Naive B cell (primary cell): ENCODE measurements around the gene CCDC43. TPM values are rescaled to one million over a fixed set of nuclear protein-coding genes. Genes with fewer than 3 reads are reported as not detected.
A peak's percentile ranks its signal among the peaks of the same experiment; 100 is the strongest.
"Not testable (repeated sequence)": the region's sequence is repeated elsewhere in the genome, so short reads cannot be mapped to it uniquely, and the experiment has no call there.

Experiments used
- ATAC-seq, 2 donors: fragments of 150-1000 bp; cut with Tn5 transposase; 2 replicates each; pipeline ENCODE4 v1.10.0; 2021; ENCODE audit warnings: low read depth in 2 of 2, mild to moderate bottlenecking in 2 of 2, moderate library complexity in 2 of 2
- DNase-seq: peaks from one replicate; pipeline ENCODE4 v3.0.0; 2022
- H3K27ac Mint-ChIP-seq, 6 donors: one replicate each; pipeline ENCODE4 v1.8.0; 2020 to 2022; ENCODE audit warnings: mild to moderate bottlenecking in 6 of 6, mixed read lengths in 6 of 6, moderate library complexity in 5 of 6, inconsistent platforms in 2 of 6
- H3K27me3 Mint-ChIP-seq, 3 donors: one replicate each; pipeline ENCODE4 v1.8.0; 2021 to 2022; ENCODE audit warnings: mixed read lengths in 3 of 3, mild to moderate bottlenecking in 1 of 3
- H3K36me3 Mint-ChIP-seq, 2 donors: one replicate each; pipeline ENCODE4 v1.8.0; 2020 to 2022; ENCODE audit warnings: mixed read lengths in 2 of 2, inconsistent platforms in 1 of 2, mild to moderate bottlenecking in 1 of 2
- H3K4me1 Mint-ChIP-seq, 3 donors: one replicate each; pipeline ENCODE4 v1.8.0; 2020 to 2022; ENCODE audit warnings: mixed read lengths in 3 of 3, inconsistent platforms in 1 of 3, mild to moderate bottlenecking in 1 of 3, moderate library complexity in 1 of 3
- H3K4me3 Mint-ChIP-seq, 8 donors: one replicate each; pipeline ENCODE4 v1.8.0; 2020 to 2022; ENCODE audit warnings: mild to moderate bottlenecking in 8 of 8, mixed read lengths in 8 of 8, moderate library complexity in 8 of 8, inconsistent platforms in 2 of 8
- H3K9me3 Mint-ChIP-seq, 7 donors: one replicate each; pipeline ENCODE4 v1.8.0; 2020 to 2022; ENCODE audit warnings: mixed read lengths in 7 of 7, mild to moderate bottlenecking in 5 of 7, inconsistent platforms in 2 of 7, moderate library complexity in 1 of 7
- polyA plus RNA-seq, 6 donors: library from polyadenylated mRNA; unstranded; fragments of 300-500 nt; fragmentation: Illumina TruSeq; gene quantifications; one replicate each; pipeline ENCODE4 v1.2.3, GENCODE V29; 2021; ENCODE audit warnings: low read depth in 6 of 6

The CCDC43 gene
- polyA plus RNA-seq: 10 to 100 TPM in 4 of 6 donors, 1 to 10 TPM in 2; 3.7 to 13.8 (median 11.1) TPM

GRCh38 chr17:44689477-44690217 is at the start of gene CCDC43:
TSS of gene CCDC43 (minus strand) at chr17:44689776. CDS start at chr17:44689753, 23 bp downstream.
- Mint-ChIP-seq H3K27ac (peak within 1 kb of the TSS; percentile 95 to 99 (median 98)), H3K36me3 (no peaks in the 10 kb centered on the region), H3K9me3 (no peaks in the 10 kb centered on the region), H3K27me3 (no peaks in the 10 kb centered on the region), H3K4me1 (peaks cover 17 to 31% (median 21%) of the 10 kb centered on the region in 3 donors), H3K4me3 (peak within 1 kb of the TSS; percentile 91 to 100 (median 98))
- ATAC-seq: peak; percentile 96
- peak; percentile 91 for DNase-seq

- Mint-ChIP-seq H3K9me3 (peaks cover 0 to 1% (median 0%) of the 10 kb centered on the region in 7 donors), H3K27ac (no peak overlapping the region), H3K27me3 (no peaks in the 10 kb centered on the region), H3K4me1 (no peaks in the 10 kb centered on the region), H3K36me3 (no peaks in the 10 kb centered on the region), H3K4me3 (no peak overlapping the region)
- ATAC-seq: no peak
- no peak for DNase-seq
Observed at GRCh38 chr17:44738214-44738906, 48.8 kb upstream of the CCDC43 start.

GRCh38 chr17:44736551-44737240 is 47.1 kb upstream of the CCDC43 start:
- H3K4me3 Mint-ChIP-seq: peak overlapping the region in 1 of 8 donors; percentile 25
- DNase-seq: no peak
- no peaks in the 10 kb centered on the region for H3K27me3 Mint-ChIP-seq
- no peak for ATAC-seq
- peaks cover 0 to 4% (median 0%) of the 10 kb centered on the region in 3 donors for H3K4me1 Mint-ChIP-seq
- H3K36me3 Mint-ChIP-seq: no peaks in the 10 kb centered on the region
- no peak overlapping the region for H3K27ac Mint-ChIP-seq
- no peaks in the 10 kb centered on the region for H3K9me3 Mint-ChIP-seq

- DNase-seq (no peak), ATAC-seq (no peak)
- peaks cover 0 to 4% (median 0%) of the 10 kb centered on the region in 3 donors for H3K4me1 Mint-ChIP-seq
- no peaks in the 10 kb centered on the region for H3K36me3 Mint-ChIP-seq
- H3K9me3 Mint-ChIP-seq: no peaks in the 10 kb centered on the region
- no peak overlapping the region for H3K4me3 Mint-ChIP-seq
- peak overlapping the region in 1 of 6 donors; percentile 79 for H3K27ac Mint-ChIP-seq
- H3K27me3 Mint-ChIP-seq: no peaks in the 10 kb centered on the region
Observed at GRCh38 chr17:44734272-44734671, 44.7 kb upstream of the CCDC43 start.

GRCh38 chr17:44733753-44734152 is 44.2 kb upstream of the CCDC43 start:
- no peaks in the 10 kb centered on the region for H3K27me3 Mint-ChIP-seq
- peaks cover 0 to 4% (median 0%) of the 10 kb centered on the region in 3 donors for H3K4me1 Mint-ChIP-seq
- no peak overlapping the region for H3K4me3 Mint-ChIP-seq
- H3K9me3 Mint-ChIP-seq: no peaks in the 10 kb centered on the region
- ATAC-seq (no peak), DNase-seq (no peak)
- H3K36me3 Mint-ChIP-seq: no peaks in the 10 kb centered on the region
- peak overlapping the region in 2 of 6 donors; percentile 38 to 79 for H3K27ac Mint-ChIP-seq

- not testable (repeated sequence) for H3K4me1 Mint-ChIP-seq, H3K9me3 Mint-ChIP-seq, ATAC-seq, H3K27ac Mint-ChIP-seq, H3K36me3 Mint-ChIP-seq, DNase-seq, H3K27me3 Mint-ChIP-seq, H3K4me3 Mint-ChIP-seq
Observed at GRCh38 chr17:44726121-44726520, 36.5 kb upstream of the CCDC43 start.

GRCh38 chr17:44722254-44722653 is 32.7 kb upstream of the CCDC43 start:
- ATAC-seq (no peak), DNase-seq (no peak)
- peak overlapping the region in 1 of 6 donors; percentile 60 for H3K27ac Mint-ChIP-seq
- H3K9me3 Mint-ChIP-seq: no peaks in the 10 kb centered on the region
- no peaks in the 10 kb centered on the region for H3K27me3 Mint-ChIP-seq
- no peaks in the 10 kb centered on the region for H3K4me1 Mint-ChIP-seq
- no peaks in the 10 kb centered on the region for H3K36me3 Mint-ChIP-seq
- no peak overlapping the region for H3K4me3 Mint-ChIP-seq

GRCh38 chr17:44719444-44719843 is 29.9 kb upstream of the CCDC43 start:
- Mint-ChIP-seq H3K36me3 (no peaks in the 10 kb centered on the region), H3K9me3 (no peaks in the 10 kb centered on the region), H3K27me3 (no peaks in the 10 kb centered on the region), H3K4me1 (no peaks in the 10 kb centered on the region), H3K4me3 (no peak overlapping the region), H3K27ac (no peak overlapping the region)
- ATAC-seq: no peak
- DNase-seq: no peak

GRCh38 chr17:44708401-44709263 is 19.1 kb upstream of the CCDC43 start, which contains the start of gene DBF4B:
TSS of gene DBF4B (plus strand) at chr17:44708665. CDS start at chr17:44708821, 156 bp downstream.
- H3K9me3 Mint-ChIP-seq: no peaks in the 10 kb centered on the region
- H3K4me3 Mint-ChIP-seq: no peak within 1 kb of the TSS
- peak; percentile 87 to 95 for ATAC-seq
- H3K4me1 Mint-ChIP-seq: no peaks in the 10 kb centered on the region
- H3K27ac Mint-ChIP-seq: no peak within 1 kb of the TSS
- peak; percentile 85 for DNase-seq
- H3K36me3 Mint-ChIP-seq: no peaks in the 10 kb centered on the region
- H3K27me3 Mint-ChIP-seq: peaks cover 0 to 12% (median 4%) of the 10 kb centered on the region in 3 donors

- ATAC-seq: peak in 1 of 2 donors; percentile 14
- Mint-ChIP-seq H3K27me3 (peaks cover 0 to 12% (median 4%) of the 10 kb centered on the region in 3 donors), H3K27ac (no peak overlapping the region), H3K4me1 (no peaks in the 10 kb centered on the region), H3K4me3 (no peak overlapping the region), H3K36me3 (no peaks in the 10 kb centered on the region), H3K9me3 (no peaks in the 10 kb centered on the region)
- no peak for DNase-seq
Observed at GRCh38 chr17:44707755-44708400, 18.3 kb upstream of the CCDC43 start.

- H3K36me3 Mint-ChIP-seq, H3K4me3 Mint-ChIP-seq, H3K27me3 Mint-ChIP-seq, H3K4me1 Mint-ChIP-seq, DNase-seq, H3K27ac Mint-ChIP-seq, H3K9me3 Mint-ChIP-seq, ATAC-seq: not testable (repeated sequence)
Observed at GRCh38 chr17:44700288-44700687, 10.7 kb upstream of the CCDC43 start.

- no peak for ATAC-seq
- peaks cover 16 to 18% (median 16%) of the 10 kb centered on the region in 3 donors for H3K4me1 Mint-ChIP-seq
- no peaks in the 10 kb centered on the region for H3K9me3 Mint-ChIP-seq
- H3K4me3 Mint-ChIP-seq: no peak overlapping the region
- no peak for DNase-seq
- H3K27ac Mint-ChIP-seq: no peak overlapping the region
- no peaks in the 10 kb centered on the region for H3K36me3 Mint-ChIP-seq
- H3K27me3 Mint-ChIP-seq: no peaks in the 10 kb centered on the region
Observed at GRCh38 chr17:44693609-44694008, 4.0 kb upstream of the CCDC43 start.
